DND-41 (cell line): ENCODE measurements around the gene TUBB3.

Source experiments
- ATAC-seq: fragments of 200-7000 bp; cut with Tn5 transposase; 3 replicates; pipeline ENCODE4 v1.9.1; 2021; ENCODE audit warnings: low read depth; ENCODE audit not compliant: insufficient read depth
- DNase-seq: peaks from one replicate; pipeline ENCODE4 v3.0.0-alpha.2; 2020
- H2AFZ ChIP-seq: 2 replicates; pipeline ENCODE4 v1.6.0; 2012; ENCODE audit warnings: low read depth, low read length
- H3K27ac ChIP-seq: 2 replicates; pipeline ENCODE4 v1.5.1; 2012; ENCODE audit warnings: low read length, inconsistent platforms
- H3K27me3 ChIP-seq: fragments of 200-600 bp; sonication (generic); 2 replicates; pipeline ENCODE4 v1.6.0; 2012; ENCODE audit warnings: low read length, mild to moderate bottlenecking, inconsistent platforms; ENCODE audit not compliant: insufficient read depth, poor library complexity
- H3K36me3 ChIP-seq: 2 replicates; pipeline ENCODE4 v1.5.1; 2012; ENCODE audit warnings: low read length, inconsistent platforms; ENCODE audit not compliant: insufficient read depth
- H3K4me1 ChIP-seq: 2 replicates; pipeline ENCODE4 v1.5.1; 2012; ENCODE audit warnings: mild to moderate bottlenecking, low read length; ENCODE audit not compliant: insufficient read depth
- H3K4me2 ChIP-seq: 2 replicates; pipeline ENCODE4 v1.6.0; 2012; ENCODE audit warnings: mild to moderate bottlenecking, moderate library complexity, low read length, inconsistent platforms; ENCODE audit not compliant: insufficient read depth
- H3K4me3 ChIP-seq, 2 experiments: fragments of 200-600 bp in 1 of 2; shearing (Covaris generic) in 1 of 2; 2 replicates each; pipeline ENCODE4 v1.5.1; 2012 to 2016; ENCODE audit warnings: inconsistent platforms in 2 of 2, low read length in 2 of 2, mild to moderate bottlenecking in 2 of 2, low read depth in 1 of 2, moderate library complexity in 1 of 2
- H3K79me2 ChIP-seq: 2 replicates; pipeline ENCODE4 v1.6.0; 2012; ENCODE audit warnings: low read length, inconsistent platforms; ENCODE audit not compliant: insufficient read depth
- H3K9ac ChIP-seq: 2 replicates; pipeline ENCODE4 v1.6.0; 2012; ENCODE audit warnings: low read depth, mild to moderate bottlenecking, inconsistent platforms, low read length, moderate library complexity
- H3K9me3 ChIP-seq: 2 replicates; pipeline ENCODE4 v1.5.1; 2012; ENCODE audit warnings: low read length, moderate library complexity, mild to moderate bottlenecking, inconsistent platforms; ENCODE audit not compliant: insufficient read depth, severe bottlenecking
- H4K20me1 ChIP-seq: 2 replicates; pipeline ENCODE4 v1.6.0; 2012; ENCODE audit warnings: low read length; ENCODE audit not compliant: insufficient read depth
- EZH2 ChIP-seq: IDR thresholded peaks from 3 replicates; pipeline ENCODE4 v1.6.1; 2012; ENCODE audit warnings: borderline replicate concordance, low read depth, mild to moderate bottlenecking, moderate library complexity, low read length, inconsistent platforms; ENCODE audit not compliant: severe bottlenecking
- TF ChIP-seq, protein P1 (sequence below): IDR thresholded peaks from 2 replicates; pipeline ENCODE4 v1.5.1; 2012; ENCODE audit warnings: borderline replicate concordance, low read length, moderate library complexity, mild to moderate bottlenecking; ENCODE audit not compliant: poor library complexity, severe bottlenecking; ENCODE audit errors: extremely low read depth

The TUBB3 gene

GRCh38 chr16:89895482-89896250 lies 27.5 kb upstream of the TUBB3 start:
- Histone ChIP-seq H3K9ac (no peak overlapping the region), H3K27me3 (no peaks in the 10 kb centered on the region), H2AFZ (no peak overlapping the region), H3K9me3 (no peaks in the 10 kb centered on the region), H3K79me2 (peaks cover 8% of the 10 kb centered on the region), H4K20me1 (peaks cover 47% of the 10 kb centered on the region), H3K4me3 (no peak overlapping the region), H3K36me3 (peaks cover 92% of the 10 kb centered on the region), H3K4me2 (no peak overlapping the region), H3K4me1 (no peaks in the 10 kb centered on the region), H3K27ac (no peak overlapping the region)
- no peak for ATAC-seq
- no peak for DNase-seq
- no peak for TF ChIP-seq EZH2
- TF ChIP-seq, protein P1, sequence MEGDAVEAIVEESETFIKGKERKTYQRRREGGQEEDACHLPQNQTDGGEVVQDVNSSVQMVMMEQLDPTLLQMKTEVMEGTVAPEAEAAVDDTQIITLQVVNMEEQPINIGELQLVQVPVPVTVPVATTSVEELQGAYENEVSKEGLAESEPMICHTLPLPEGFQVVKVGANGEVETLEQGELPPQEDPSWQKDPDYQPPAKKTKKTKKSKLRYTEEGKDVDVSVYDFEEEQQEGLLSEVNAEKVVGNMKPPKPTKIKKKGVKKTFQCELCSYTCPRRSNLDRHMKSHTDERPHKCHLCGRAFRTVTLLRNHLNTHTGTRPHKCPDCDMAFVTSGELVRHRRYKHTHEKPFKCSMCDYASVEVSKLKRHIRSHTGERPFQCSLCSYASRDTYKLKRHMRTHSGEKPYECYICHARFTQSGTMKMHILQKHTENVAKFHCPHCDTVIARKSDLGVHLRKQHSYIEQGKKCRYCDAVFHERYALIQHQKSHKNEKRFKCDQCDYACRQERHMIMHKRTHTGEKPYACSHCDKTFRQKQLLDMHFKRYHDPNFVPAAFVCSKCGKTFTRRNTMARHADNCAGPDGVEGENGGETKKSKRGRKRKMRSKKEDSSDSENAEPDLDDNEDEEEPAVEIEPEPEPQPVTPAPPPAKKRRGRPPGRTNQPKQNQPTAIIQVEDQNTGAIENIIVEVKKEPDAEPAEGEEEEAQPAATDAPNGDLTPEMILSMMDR: no peak

GRCh38 chr16:89897204-89897603 lies 25.9 kb upstream of the TUBB3 start:
- Histone ChIP-seq H3K9ac (no peak overlapping the region), H3K9me3 (no peaks in the 10 kb centered on the region), H3K36me3 (peaks cover 84% of the 10 kb centered on the region), H2AFZ (no peak overlapping the region), H3K27ac (no peak overlapping the region), H3K4me2 (no peak overlapping the region), H3K4me3 (no peak overlapping the region), H3K79me2 (no peaks in the 10 kb centered on the region; the same call in 1 of the 2 replicates), H3K27me3 (no peaks in the 10 kb centered on the region), H3K4me1 (no peaks in the 10 kb centered on the region), H4K20me1 (peaks cover 40% of the 10 kb centered on the region)
- no peak for ATAC-seq
- no peak for DNase-seq
- TF ChIP-seq EZH2: no peak
- TF ChIP-seq, protein P1: no peak

DNA sequence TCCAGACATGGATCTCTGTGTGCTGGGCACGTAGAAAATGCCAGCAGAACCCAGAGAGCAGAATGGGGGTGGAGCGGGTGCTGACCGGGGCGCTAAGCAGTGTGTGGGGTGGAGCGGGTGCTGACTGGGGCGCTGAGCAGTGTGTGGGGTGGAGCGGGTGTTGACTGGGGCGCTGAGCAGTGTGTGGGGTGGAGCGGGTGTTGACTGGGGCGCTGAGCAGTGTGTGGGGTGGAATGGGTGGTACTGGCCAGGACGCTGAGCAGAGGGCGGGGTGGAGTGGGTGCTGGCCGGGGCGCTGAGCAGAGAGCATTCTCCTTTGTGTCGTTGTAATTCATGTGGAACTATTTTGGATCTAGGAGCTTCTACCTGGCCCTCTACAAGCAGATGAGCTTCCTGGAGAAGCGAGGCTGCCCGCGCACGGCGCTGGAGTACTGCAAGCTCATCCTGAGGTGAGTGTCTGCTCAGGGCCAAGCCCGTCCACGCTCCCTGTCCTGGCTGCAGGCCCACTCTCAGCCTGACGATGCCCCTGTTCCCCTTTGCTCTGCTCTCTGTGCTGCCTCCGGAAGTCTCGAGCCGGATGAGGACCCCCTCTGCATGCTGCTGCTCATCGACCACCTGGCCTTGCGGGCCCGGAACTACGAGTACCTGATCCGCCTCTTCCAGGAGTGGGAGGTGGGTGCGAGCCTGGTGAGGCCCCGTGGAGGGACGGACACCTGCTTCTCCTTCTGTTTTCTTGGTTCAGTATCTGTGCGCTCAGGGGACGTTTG lies 24.8 kb upstream of the TUBB3 start:
- Histone ChIP-seq H3K4me2 (no peak overlapping the region), H3K36me3 (peaks cover 79% of the 10 kb centered on the region)

More for the DNA sequence above, 24.8 kb upstream of the TUBB3 start:
- Histone ChIP-seq H3K9ac (no peak overlapping the region), H3K27me3 (no peaks in the 10 kb centered on the region), H3K27ac (no peak overlapping the region), H4K20me1 (peaks cover 37% of the 10 kb centered on the region), H3K4me3 (no peak overlapping the region), H3K4me1 (no peaks in the 10 kb centered on the region), H3K9me3 (no peaks in the 10 kb centered on the region), H2AFZ (no peak overlapping the region), H3K79me2 (no peaks in the 10 kb centered on the region)
- no peak for TF ChIP-seq EZH2
- TF ChIP-seq, protein P1: no peak
- no peak for DNase-seq
- peak; percentile 20; the same call in 1 of the 3 replicates for ATAC-seq
